GM18907 (cell line): ENCODE data around the gene CEMIP.

Source experiments
- ATAC-seq: cut with Tn5 transposase; IDR thresholded peaks from one replicate; pipeline ENCODE4 v1.9.1; 2021; ENCODE audit warnings: mild to moderate bottlenecking, moderate library complexity; ENCODE audit not compliant: unreplicated experiment

Gene CEMIP

DNA sequence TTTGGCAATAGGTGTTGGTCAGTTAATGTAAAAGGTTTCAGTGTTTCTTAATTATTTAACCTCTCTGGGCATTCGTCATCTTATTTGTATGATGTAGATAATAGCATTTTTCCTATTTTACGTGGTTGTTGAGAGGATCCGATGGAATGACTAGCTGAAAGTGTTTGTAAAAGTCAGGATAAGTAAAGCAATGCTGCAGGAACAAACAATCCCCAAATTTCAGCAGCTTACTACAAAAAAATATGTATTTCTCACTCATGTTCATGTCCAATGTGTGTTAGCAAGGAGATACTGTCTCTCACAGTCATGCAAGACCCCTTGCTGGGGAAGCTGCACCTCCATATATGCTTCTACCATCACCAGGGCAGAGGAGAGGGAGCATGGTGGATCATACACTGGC lies 38.7 kb downstream of the CEMIP start:
- ATAC-seq, result no peak

DNA sequence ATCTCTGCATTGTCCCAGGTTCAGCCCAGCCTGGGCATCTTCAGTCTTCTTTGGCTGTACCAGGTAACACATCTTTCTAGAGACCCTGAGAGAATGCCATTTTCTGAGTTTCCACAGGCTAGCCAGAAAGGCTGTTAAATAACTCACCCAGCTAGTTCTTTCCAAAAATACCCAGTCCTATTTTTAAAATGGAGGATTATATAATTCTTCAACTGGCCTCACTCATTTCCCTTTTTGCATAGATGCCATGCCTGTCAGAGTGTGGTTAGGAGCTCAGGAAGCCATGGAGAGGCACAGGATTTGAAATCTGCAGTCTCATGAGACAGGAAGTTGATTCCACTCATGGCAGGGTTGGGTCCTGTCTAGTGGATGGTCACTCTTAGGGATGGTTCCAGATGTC lies 39.8 kb downstream of the CEMIP start:
- ATAC-seq, result no peak

DNA sequence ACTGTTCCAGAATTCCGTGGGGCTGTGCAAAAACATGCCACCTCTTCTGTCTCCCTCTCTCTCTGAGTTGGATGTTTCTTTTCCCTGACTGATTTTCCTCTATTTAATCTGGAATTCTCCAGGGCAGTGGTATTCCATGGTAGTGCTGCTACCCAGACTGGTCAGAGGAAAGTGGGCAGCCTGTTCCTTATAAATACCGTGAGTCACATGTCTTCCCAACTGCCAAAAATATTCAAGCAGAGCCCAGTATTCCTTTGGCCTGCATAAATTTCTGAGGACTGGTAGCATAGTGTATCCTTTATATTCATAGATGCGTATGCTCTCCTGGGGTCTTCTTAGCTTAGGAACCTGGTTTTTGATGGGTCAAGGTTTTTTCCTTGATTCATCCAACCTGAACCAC lies 40.9 kb downstream of the CEMIP start:
- ATAC-seq, result no peak

DNA sequence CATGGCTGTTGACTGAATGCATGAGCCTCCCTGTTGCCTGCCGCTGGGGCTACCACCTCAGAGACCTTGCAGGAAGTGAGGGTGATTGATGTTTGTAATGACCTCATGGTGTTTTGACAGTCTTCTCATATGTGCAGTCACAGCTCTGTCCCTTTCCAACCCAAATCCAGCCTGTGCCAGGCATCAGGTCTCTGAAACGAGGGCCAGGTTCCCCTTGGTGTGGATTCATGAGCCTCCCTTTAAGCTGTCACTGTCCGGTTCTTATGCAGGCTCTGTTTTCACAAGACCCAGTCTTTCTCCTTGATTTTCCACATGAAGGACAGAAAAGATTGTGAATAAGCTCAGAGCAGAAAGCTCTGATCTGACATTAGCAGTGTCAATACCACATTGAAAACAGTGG lies 43.1 kb downstream of the CEMIP start:
- ATAC-seq, result no peak

DNA sequence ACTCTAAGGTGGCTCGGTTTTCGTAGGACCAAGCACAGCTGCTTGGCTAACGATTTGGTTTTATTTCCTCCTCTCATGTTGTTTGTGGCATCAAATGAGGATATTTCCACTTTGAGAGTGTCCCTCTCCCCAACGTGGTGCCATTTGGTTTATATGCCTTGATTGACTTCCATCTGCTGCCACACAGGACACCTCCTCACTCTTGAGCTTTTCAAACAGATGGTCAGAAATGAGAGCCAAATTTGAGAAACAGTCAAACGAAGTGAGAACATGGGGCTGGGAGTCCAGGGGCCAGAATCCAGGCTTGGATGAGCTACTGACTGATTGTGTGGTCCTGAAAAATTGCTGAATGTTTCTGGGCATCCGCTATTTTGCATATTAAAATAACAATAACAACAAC lies 43.5 kb downstream of the CEMIP start:
- no peak for ATAC-seq

DNA sequence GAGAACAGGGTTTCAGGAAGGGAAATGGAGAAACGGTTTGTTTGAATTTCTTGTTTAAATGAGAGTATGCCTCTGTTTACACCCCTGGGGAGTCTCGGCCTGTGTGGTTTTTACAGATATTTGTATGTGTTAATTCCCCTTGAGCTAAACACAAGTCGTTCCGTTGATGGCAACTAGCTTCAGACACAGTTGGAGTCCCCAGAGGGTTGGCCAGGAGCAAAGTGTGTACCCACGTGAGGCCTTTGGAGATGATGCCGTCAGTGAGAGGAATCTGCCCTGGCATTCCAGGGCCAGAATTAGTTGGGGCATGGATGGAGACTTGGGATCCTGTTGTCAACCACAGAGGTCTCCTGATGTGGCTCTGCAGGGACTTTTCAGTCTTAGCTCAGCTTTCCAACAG lies 44.0 kb downstream of the CEMIP start:
- ATAC-seq, result no peak

DNA sequence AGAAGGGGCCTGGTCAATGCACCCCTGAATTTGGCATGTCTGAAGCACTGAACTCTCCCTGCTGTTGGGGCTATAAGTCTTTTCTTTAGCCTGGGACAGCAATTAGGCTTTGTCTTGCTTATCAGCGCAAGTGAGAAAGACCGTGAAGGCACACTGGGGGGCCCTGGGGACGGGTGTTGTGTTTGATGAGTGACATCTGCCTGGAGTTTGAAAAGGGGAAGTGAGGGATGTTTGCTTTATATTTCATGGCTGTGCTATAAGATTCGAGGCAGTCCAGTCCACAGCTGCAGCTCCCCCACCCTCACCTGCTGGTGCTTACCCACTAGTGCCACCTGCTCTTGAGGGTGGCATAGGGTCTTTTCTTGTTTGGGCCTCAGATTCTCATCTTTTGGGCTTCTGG lies 44.8 kb downstream of the CEMIP start:
- no peak for ATAC-seq

DNA sequence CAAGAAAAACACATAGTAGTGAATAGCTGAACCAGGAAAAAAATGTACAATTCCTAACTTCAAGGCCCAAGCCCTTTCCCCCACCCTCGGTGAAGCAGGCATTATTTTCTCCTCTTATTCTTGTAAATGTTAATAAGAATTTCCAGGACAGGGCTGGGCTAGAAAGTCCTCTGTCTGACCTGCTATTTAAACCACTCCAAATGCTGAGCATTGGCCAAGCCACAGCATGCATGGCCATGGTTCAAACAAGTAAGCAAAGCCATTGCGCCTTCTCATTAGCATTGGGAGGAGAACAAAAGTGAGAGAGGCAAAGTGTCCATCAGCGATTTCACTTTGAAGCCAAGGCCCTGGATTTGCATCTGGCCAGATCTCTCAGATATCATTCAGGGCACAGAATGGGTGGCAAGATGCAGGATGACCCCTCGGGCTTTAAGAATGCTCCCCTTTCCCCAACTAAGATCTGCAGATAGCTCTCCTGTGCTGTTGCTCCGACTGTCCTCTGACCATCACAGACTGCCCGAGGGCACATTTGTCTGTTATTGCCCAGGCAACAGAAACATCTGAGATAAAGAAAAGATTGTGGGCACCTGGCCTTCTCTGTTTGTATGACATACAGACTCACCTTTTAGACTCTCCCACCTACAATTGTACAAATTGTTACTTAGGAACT lies 46.3 kb downstream of the CEMIP start:
- no peak for ATAC-seq

DNA sequence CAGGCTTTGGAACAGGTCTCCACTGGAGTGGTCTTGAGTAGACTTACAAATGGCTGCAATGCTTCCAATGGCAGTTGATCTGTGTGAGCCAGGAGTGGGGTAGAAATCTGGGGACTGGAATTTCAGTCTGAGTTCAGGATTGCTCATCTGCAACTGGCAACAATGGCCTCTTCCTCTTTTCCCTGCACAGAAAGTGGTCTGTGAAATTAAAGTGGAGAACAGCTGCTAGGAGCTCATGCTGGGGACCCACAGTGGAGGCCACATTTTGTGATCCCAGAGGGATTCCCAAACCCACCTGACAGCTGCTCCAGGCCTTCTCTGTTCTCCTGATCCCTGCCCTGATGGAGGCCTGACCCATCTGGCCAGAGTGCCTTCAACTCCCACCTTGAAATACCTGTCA lies 49.6 kb downstream of the CEMIP start:
- no peak for ATAC-seq

DNA sequence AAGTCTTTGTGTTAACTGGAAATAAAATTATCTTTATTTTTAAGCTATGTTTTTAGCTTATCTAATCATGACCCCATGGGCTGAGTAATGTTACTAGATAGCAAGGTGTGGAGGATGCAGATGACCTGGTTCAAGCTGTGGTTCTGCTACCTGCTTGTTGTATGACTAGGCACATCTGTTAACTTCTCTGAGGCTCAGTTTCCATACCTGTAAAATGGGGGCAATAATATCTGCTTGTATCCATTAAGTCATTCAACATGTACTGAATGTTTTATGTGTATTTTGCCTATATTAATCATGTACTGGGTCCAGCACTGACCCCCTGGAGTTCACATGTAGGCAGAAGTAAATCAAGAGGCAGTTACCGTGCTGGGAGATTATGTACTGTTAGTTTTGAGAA lies 51.5 kb downstream of the CEMIP start:
- ATAC-seq, result no peak

DNA sequence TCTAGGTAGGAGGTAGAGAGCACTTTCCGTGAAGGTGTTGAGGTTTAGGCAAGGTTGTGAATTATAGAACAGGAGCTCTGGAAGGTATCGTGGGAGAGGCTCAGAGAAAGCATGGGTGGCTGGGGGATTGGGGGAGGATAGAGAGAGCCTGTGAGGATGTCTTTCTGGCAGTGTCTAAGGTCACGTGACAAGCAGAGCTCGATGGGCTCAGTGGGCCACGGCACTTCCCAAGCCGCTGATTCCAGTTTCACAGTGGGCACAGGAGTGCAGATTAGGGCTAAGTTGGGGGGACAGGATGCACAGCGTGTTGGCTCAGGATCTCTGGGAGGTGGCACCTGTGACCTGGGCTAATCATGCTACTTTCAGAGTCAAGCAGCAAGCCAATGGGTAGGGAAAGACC lies 52.0 kb downstream of the CEMIP start:
- ATAC-seq, result no peak

DNA sequence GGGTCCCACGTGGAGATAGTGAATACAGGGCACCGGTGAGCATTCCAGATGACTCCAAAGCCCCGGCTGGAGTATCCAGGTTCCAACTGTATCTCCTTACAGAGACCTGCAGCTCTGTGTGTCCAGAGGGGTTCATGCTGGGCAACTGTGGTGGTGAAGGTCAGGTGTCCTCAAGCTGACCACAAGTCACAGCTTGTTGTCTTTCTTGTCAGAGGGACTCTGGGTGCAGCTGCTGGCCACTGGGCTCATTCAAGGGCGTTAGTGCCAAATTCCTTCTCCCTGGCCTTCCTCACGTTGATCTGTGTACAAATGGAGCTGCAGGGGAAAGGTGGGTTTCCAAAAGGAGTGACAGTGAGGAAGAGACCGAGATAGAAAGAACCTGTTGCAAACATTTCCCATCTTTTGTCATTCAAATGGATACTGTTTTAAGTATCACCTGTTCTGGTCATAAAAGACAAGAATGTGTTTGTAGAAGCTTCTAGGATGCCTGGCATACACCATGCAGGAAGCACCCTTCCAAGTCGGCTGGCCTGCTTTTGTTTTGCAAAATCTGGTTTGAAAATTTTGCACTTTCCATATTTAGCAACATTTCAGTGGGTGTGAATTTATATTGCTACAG lies 52.5 kb downstream of the CEMIP start:
- ATAC-seq, result no peak

DNA sequence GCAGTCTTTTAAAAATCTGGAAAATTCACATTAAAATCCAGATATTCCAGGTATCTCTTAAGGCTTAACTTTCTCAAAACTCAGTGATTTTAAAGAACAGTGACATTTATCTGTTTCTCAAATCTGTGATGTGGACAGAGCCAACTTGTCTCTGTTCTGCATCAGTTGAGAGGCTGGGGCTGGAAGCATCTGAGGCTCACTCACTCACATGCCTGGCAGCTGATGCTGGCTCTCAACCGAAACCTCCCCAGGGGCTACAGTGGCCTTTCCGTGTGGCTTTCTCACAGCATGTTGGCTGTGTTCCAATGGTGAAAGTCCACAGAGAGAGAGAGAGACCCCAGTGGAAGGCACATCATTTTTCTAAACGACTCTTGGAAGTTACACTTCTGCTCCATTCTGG lies 53.5 kb downstream of the CEMIP start:
- no peak for ATAC-seq

DNA sequence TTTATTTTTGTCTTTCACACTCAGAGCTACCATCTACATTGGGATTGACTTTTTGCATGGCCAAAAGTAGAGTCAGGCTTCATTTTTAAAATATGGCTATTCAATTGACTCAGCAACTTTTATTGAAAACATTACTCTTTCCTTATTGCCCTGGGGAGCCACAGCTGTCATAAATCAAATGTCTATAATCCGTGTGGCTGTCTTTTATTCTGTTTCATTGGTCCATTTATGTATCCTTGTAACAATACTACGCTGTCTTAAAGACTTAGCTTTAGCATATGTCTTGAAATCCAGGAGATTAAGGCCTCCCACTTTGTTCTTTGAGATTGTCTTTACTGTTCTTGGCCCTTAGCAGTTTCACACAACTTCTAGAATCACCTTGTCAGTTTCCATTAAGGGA lies 55.2 kb downstream of the CEMIP start:
- no peak for ATAC-seq

DNA sequence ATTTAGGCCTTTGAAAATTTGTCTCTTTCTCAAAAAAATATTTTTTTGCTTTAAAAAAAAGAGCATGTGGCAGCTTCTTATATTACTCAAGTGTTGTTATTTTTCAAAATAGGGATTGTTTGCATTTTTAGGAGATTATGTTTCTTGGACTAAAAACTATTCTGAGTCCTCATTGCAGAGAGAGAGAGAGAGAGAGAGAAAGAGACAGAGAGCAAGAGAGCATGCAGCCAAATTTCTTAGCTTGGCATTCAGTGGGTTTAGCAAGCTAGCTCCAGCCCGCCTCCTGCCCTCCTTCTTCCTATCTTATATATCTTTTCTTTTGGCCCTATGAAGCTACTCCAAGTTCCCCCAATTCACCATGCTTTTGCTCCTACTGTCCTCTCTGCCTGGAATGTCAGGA lies 55.7 kb downstream of the CEMIP start:
- no peak for ATAC-seq

DNA sequence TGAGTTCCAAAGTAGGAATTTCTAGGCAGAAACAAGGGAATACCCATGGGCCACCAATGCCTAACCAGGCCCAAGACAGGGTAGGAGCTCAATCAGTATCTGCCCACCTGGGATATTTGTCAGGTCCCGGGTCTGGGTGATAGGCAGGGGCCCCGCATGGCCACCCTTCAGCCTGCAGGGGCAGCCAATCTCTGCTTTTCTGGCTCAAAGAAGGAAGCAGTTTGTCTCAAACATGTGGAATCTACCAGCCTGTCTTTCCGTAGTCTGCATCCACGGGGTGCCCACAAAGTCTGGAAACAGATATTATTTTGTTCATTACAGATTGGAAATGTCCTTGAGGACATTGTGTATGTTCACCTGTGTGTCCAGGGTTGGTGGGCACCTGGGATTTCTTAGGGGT lies 56.2 kb downstream of the CEMIP start:
- no peak for ATAC-seq

DNA sequence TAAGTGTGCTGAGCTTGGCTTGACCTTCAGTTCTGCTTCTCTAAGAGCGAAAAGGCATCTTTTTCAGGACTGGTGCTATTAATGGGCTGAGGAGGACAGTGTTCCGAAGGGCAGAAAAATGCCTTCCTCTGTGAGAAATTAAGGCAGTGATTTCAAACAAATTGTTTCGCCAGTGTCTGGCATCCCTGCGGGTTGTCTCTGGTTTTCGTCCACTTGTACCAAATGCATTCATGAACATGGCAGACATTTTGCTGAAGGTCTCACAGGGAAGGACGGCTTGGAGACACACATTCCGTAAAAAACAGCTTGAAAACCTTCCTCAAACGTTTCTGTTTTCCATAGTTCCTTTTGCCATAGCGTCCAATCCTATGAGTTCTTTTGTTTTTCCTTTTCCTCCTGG lies 57.1 kb downstream of the CEMIP start:
- ATAC-seq, result no peak

DNA sequence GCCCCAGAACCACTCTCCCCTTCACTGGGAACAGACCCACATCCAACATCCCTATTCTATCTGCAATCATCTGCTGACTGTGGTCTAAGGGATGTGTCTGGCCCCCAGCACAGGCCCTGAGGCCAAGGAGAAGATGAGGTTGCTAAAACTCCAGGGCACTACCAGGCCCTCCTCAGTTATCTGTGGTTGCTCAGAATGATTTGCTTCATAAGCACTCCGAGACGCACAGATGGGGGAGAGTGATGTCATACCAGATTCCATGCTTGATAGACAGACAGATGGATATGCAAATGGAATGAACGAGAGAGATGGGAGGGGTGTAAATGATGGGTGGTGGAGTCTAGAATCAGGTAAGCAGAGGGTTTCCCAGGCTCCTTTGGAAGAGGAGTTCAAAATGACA lies 57.8 kb downstream of the CEMIP start:
- no peak for ATAC-seq

DNA sequence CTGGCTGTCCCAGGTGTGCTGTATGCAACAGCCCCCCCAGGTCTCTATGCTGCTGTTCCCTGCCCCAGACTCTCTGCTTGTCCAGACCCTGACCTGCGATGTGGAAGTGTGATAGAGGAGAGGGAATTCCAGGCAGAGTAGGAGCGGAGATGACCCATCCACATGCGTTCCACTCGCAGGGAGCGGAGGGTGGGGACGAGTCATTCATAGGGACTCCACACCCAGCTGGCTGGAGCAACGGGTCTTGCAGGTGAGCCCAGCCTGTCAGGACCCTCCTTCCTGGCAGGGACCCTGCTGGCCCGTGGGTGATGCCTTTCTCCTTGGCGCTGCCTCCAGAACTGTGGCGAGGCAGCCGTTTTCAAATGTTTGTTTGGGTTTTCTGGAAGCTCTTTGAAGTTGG lies 58.8 kb downstream of the CEMIP start:
- no peak for ATAC-seq

DNA sequence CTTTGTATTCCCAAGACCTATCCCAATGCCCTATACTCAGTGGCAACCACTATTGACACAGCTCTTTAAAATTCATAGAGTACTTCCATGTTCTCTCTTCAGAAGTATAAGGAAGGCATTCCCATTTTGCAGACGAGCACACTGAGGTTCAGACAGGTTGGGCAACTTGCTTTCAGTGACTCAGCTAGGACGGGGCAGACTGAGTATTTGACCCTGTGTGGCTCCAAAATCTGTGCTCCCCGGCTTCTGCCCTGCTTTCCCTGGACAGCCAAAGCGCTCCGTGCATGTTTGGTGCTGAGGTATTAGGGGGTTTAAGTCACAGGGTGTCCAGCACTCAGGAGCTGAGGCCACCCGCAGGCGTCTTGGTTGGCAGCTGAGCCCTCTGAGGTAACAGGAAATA lies 59.5 kb downstream of the CEMIP start:
- ATAC-seq, result no peak

DNA sequence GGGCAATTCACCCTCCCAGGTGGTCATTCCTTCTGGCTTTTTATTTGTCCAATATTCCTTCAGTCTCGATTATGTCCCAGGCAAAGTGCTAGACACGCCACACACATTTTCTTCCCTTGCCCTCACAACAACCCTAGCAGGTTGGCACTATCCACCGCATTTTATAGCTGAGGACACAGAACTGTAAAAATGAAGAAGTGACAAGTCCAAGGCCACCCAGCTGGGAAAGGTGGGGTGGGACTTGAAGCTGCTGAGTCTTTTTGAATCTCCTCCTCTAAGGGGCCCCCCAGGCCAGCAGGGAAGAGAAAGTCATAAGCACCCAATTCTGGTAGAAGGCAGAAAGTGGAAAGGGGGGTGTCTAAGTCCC lies 60.6 kb downstream of the CEMIP start:
- no peak for ATAC-seq

DNA sequence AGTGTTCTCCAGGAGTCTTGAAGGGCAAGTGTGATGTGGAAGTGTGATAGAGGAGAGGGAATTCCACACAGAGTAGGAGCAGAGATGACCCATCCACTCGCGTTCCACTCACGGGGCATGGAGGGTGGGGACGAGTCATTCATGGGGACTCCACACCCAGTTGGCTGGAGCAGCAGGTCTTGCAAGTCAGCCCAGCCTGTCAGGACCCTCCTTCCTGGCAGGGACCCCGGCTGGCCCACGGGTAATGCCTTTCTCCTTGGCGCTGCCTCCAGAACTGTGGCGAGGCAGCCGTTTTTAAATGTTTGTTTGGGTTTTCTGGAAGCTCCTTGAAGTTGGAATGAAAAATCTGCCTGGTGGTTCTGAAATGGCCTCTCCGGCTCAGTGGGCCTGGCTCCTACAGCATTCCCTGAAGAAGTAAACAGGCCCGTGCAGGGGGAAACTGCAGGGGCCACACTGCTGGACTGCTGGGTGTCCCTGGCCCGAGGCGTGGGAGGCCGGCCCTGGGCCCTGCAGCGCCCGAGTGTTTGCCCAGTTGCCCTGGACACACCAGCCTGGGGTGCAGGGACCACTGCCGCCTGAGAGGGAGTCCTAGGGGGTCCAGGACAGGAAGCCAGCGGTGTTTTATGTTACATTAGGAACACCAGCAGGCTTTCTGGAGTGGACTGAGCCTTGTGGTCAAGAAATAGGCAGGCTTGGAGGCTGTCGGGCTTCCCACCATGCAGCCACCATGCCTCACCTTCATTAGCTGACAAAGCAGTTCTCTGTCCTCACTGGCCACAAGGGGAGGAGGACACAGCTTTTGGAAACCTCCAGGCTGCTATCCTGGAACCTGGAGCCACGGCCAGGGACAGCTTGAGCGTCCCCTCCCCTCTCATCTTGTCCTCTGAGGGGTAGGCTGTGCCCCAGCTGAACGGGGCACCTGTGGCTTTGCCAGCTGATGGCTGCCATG lies 61.3 kb downstream of the CEMIP start:
- ATAC-seq, result no peak
